ENCODE data around the gene ZMIZ2.
"Not testable (repeated sequence)": the region's sequence is repeated elsewhere in the genome, so short reads cannot be mapped to it uniquely, and the experiment has no call there.

DNA sequence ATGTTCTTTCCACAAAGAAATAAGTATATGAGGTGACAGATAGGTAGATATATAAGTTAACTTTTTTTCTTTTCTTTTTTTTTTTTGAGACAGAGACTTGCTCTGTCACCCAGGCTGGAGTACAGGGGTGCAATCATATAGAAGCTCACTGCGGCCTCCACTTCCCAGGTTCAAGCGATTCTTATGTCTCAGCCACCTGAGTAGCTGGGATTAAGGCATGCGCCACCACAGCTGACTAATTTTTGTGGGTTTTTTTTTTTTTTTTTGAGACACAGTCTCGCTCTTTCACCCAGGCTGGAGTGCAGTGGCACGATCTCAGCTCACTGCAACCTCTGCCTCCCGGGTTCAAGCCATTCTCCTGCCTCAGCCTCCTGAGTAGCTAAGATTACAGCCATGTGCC is 15.7 kb upstream of the ZMIZ2 start:
- TF ChIP-seq, protein P1, sequence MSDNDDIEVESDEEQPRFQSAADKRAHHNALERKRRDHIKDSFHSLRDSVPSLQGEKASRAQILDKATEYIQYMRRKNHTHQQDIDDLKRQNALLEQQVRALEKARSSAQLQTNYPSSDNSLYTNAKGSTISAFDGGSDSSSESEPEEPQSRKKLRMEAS (IDR thresholded peaks at IDR 0.05), result not testable (repeated sequence)
- not testable (repeated sequence) for TF ChIP-seq RAD21 (IDR thresholded peaks at IDR 0.05); YY1 (IDR thresholded peaks at IDR 0.05); JUND (IDR thresholded peaks at IDR 0.05); SP1 (IDR thresholded peaks at IDR 0.05); TAF1 (conservative IDR thresholded peaks at IDR 0.05); FOXA2 (IDR thresholded peaks at IDR 0.05)
- TF ChIP-seq, protein P2, sequence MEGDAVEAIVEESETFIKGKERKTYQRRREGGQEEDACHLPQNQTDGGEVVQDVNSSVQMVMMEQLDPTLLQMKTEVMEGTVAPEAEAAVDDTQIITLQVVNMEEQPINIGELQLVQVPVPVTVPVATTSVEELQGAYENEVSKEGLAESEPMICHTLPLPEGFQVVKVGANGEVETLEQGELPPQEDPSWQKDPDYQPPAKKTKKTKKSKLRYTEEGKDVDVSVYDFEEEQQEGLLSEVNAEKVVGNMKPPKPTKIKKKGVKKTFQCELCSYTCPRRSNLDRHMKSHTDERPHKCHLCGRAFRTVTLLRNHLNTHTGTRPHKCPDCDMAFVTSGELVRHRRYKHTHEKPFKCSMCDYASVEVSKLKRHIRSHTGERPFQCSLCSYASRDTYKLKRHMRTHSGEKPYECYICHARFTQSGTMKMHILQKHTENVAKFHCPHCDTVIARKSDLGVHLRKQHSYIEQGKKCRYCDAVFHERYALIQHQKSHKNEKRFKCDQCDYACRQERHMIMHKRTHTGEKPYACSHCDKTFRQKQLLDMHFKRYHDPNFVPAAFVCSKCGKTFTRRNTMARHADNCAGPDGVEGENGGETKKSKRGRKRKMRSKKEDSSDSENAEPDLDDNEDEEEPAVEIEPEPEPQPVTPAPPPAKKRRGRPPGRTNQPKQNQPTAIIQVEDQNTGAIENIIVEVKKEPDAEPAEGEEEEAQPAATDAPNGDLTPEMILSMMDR (IDR thresholded peaks at IDR 0.05; ENCODE audit: low read depth, low read length, missing input control), result not testable (repeated sequence)
- TF ChIP-seq, protein P3, sequence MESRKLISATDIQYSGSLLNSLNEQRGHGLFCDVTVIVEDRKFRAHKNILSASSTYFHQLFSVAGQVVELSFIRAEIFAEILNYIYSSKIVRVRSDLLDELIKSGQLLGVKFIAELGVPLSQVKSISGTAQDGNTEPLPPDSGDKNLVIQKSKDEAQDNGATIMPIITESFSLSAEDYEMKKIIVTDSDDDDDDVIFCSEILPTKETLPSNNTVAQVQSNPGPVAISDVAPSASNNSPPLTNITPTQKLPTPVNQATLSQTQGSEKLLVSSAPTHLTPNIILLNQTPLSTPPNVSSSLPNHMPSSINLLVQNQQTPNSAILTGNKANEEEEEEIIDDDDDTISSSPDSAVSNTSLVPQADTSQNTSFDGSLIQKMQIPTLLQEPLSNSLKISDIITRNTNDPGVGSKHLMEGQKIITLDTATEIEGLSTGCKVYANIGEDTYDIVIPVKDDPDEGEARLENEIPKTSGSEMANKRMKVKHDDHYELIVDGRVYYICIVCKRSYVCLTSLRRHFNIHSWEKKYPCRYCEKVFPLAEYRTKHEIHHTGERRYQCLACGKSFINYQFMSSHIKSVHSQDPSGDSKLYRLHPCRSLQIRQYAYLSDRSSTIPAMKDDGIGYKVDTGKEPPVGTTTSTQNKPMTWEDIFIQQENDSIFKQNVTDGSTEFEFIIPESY (IDR thresholded peaks at IDR 0.05), result not testable (repeated sequence)
